A204.1 (cell line): ENCODE data around the gene TAOK3.
"Not testable (repeated sequence)": the region's sequence is repeated elsewhere in the genome, so short reads cannot be mapped to it uniquely, and the experiment has no call there.

Experiments
- FAIRE-seq: peaks from 2 replicates; lab custom pipeline; 2012; peaks lifted over from hg19 to GRCh38; lab: Jason Lieb, UNC

Gene TAOK3

DNA sequence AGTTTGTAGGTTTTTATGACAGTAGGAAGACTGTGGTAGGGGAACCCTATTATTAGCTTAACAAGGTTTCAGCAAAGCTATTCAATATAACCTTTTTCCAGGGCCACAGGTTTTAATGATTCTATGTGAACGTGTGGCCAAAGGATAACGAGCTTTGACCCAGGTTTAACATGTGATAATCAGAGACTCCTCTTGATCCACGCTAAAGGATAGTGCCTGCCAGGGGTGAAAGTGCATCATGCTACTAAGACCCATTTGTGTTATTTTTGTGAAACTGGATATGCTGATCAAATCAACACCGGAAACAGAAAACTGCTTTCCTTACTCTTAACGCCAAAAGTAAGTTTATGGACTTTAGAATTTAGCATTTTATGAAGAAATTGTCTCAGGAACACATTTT, 909 bp upstream of the TAOK3 start:
- no peak for FAIRE-seq

DNA sequence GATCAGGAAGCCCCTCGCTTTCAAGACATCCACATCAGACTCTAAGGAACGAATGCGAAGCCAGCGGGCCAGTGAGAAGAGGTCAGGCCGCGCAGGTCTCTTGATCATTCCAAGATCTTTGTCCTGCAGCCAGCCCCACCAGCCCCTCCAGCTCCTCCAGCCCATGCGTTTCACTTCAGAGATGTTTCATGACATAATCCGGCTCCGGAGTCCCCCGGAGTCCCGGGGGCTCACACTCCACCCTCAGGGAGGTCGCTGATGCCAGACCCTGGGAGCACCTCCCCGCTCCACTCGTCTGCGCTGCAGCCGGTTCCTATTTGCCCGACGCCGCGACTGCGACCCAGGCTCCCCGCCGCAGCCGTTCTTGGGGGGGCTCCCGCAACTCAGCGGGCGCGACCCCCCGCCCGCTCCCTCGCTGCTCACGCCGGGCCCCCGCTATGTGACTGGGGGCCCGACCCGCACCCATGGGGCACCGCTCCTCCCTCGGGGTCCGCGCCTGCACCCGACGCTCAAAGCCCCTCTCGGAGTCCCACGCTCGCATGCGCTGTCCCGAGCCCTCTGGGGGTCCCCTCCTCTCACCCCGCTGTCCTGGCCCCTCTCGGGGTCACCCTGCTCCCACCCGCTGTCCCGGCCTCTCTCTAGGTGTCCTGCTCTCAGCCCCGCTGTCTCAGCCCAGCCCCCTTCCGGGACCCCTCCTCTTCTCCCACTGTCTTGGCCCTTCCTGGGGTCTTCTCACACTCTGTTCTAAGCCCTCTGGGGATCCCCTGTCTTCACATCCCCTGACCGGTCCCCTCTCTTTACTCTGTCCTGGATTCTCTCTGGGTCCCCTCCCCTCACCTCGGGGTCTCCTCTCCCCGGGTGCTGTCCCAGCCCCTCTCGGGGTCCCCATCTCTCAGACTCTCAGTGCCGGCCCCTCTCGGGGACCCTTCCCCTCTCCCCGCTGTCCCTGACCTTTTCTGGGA, 1.1 kb downstream of the TAOK3 start:
- no peak for FAIRE-seq

DNA sequence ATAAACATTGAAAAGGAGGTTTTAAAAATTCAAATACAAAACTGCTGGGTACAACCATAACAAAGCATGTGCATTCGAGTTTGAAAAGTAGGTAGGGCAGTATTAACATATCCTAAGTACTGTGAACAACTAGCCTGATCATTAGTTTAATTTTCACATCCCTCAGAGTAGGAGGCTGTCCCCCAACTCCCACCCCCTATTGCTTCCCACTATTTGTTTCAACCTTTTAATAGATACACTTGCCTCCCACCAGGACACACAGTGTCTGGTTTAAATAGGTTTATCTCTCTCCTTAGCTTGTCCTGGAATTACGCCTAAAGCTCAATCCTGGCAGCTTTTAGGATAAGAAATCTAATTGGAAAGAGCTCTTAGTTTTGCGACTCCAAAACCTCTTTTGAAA, 2.1 kb downstream of the TAOK3 start:
- FAIRE-seq = no peak

DNA sequence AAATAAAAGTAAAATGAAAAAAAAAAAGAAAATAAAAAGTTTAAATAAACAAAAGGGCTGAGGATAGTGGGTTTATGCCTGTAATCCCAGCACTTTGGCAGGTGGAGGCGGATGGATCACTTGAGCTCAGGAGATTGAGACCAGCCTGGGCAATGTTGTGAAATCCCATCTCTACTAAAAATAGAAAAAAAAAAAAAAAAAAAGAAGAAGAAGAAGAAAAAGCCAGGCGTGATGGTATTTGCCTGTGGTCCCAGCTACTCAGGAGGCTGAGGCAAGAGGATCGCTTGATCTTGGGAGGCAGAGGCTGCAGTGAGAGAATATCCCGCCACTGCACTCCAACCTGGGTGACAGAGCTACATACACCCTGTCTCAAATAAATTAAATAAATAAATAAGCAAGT, 3.9 kb downstream of the TAOK3 start:
- no peak for FAIRE-seq

DNA sequence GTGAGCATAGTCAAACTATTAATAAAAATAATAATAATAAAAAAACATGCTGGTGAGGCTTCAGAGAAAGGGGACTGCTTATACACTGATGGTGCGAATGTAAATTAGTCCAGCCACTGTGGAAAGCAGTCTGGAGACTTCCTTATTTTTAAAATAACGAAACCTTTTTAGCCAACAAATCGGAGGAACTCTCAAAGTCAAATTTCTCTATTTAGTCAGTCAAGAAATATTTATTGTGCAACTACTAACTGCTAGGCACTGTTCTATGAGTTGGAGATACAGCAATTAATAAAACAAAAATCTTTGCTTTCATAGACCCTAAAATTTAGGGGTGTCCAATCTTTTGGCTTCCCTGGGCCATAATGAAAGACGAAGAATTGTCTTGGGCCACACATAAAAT, 10.8 kb downstream of the TAOK3 start:
- FAIRE-seq = no peak

DNA sequence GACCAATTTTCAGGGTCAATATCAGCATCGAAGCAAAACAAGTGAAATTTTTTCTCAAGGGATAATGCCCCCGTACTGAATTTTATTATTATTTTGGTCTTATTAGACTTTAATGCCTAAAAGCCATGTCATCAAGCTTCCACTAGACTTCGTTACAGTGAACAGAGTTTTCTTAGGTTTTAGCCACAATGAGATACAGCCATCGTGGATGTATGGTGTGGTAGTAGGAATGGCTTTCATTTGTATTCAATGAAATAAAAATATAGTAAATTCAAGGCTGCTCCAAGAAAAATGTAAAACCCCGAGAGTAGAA, 11.7 kb downstream of the TAOK3 start:
- no peak for FAIRE-seq

DNA sequence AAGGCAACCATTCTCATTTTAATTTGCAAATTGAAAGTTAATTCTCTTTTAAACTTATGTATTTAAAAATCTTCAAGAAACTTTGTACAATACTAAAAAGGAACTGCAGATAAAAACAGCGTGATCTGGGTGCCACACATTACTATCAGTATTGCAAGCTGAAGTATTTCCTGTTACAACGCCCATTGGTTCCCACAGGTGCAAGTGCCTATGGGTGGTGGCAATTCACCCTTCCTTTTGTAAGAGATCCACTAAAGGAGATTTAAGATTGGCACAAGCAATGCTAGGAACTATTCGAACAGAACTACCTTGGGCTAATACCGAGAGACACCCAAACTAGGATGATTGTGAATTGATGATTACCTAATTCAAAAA, 13.2 kb downstream of the TAOK3 start:
- FAIRE-seq = no peak

DNA sequence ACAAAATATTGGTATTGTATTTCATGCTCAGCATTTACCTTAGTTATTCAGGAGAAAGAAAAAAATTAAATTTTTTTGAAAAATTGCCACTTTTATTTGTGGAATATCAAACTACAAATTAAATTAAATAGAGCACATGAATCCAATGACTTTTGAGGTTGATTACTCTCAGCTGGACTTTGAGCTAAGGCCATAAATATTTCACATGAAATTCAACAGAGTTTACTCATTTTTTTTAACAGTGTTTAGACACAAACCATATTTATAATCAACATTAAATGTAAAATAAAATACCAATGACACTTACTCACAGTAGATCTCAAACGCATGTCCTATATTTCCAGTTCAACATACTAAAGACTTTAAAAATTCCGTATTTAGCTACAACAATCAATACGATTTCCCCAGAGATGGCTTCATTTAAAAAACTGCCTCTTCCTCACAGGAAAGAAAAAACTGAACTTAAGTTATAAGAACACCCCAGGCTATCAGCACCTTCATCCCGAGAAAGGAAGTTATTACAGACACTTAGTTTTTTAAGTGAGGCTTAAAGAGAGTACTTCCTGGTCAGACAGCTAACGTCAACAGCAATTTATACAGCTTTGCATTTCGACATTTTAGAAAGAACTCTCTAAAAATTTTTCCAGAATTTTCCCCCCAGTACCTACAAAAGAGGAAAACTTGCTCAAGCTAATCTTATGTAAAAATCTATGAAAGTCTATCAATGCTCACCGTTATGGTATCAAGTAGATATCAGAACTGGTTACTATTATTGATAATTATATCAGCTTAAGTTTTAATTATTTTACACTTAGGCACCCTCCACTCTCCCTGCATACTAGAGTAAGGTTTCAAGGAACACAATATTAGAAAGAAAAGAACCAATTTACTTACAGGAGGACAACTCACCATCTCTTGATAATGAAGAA, 13.8 kb downstream of the TAOK3 start:
- no peak for FAIRE-seq

DNA sequence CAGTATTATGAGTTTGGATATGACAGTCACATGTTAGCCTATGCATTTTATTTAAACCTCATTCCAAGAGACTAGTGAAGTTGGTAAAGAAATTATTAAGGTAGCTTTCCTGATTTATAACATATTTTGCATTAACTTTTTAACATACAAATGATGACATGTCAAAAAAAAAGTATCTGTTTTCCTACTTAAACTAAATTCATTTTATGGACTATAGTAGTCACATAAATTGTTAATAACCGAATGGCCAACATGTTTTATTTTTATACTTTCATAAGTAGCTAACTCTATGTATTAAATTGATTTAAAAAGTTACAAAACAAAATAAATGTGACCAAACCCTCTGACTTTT, 14.7 kb downstream of the TAOK3 start:
- no peak for FAIRE-seq

DNA sequence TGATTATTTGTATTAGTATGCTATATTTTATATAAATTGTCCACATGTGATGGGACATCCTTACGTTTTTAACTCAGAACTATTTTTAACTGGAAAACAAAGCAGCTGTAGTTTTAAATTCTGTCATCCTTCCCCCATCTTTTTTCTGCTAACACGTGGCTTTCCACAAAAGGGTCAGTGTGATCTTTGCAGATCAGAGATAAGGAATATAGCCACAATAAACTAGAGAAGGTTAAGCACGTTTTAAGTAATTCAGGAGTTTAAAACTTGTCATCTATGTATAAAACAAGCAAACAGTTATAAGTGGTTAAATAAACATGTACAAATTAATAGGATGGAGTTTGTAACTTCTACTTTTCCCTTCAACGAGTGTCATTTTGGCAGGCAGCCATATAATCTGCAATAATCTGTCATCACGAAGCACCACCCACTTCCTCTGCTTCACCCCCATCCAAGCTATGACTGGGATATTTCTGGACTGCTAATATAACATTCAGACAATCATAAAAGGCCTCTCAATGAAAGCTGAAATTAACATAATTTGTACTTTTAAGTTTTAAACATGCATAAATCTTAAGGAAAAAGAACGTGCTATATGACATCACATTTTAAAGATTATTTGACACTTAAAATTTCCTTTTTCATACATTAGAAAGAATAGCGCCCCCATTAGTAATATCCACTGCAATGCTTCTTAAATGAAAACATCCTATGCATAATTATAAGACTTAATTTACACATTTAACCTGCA, 15.3 kb downstream of the TAOK3 start:
- peak; percentile 58 for FAIRE-seq

DNA sequence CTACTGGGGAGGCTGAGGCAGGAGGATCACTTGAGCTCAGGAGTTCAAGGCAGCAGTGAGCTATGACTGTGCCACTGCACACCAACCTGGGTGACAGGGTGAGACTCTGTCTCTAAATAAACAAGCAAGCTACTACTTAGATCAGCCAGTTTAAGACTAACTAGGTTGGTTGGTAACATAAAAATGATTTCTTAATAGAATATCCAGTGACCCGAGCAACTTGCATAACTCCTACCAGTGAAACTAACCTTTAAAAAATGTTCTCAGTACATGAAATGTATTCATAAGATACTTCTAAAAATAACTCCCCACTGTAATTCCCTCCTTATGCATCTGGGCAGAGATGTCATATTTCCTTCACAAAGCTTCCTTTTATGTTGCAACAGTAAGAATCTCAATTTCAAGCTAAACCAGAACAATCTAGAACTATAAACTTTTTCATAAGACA, 15.9 kb downstream of the TAOK3 start:
- peak; percentile 72 for FAIRE-seq

DNA sequence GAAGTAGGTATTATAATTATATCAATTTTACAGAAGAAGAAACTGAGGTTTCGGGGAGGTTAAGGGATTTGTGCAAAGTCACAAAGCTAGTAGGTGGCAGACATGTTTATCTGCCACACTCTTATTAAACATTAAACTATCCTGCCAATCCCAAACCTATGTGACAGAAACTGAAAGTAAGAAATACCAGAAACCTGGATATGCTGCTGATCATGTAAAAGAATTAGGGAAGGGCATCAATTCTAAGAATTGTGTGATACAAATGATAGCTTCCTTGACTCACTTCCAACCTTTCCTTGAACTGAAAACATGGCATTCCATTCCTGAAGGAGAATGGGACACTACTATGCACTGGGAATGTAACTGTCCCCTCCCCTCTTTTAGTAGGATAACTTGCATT, 16.9 kb downstream of the TAOK3 start:
- FAIRE-seq = no peak

DNA sequence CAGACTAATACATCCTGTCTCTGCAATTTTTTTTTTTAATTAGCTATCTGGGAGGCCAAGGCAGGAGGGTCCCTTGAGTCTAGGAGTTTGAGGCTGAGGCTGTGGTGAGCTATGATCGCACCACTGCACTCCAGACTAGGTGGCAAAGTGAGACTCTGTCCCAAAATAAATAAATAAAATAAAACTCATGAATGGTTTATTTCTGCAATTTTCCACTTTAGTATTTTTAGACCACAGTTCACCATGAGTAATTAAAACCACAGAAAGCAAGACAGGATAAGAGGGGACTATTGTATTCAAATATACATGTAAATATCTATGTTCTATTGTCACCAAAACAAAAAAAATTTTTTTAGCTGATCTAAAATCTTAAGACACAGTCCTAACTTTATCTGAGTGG, 17.8 kb downstream of the TAOK3 start:
- FAIRE-seq = no peak

DNA sequence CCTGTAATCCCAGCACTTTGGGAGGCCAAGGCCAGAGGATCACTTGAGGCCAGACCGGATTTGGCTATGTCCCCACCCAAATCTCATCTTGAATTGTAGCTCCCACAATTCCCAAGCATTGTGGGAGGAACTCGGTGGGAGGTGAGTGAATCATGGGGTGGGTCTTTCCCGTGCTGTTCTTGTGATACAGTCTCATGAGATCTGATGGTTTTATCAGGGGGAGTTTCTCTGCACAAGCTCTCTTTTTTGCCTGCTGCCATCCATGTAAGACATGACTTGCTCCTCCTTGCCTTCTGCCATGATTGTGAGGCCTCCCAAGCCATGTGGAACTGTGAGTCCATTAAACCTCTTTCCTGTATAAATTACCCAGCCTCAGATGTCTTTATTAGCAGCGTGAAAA, 18.2 kb downstream of the TAOK3 start:
- not testable (repeated sequence) for FAIRE-seq

DNA sequence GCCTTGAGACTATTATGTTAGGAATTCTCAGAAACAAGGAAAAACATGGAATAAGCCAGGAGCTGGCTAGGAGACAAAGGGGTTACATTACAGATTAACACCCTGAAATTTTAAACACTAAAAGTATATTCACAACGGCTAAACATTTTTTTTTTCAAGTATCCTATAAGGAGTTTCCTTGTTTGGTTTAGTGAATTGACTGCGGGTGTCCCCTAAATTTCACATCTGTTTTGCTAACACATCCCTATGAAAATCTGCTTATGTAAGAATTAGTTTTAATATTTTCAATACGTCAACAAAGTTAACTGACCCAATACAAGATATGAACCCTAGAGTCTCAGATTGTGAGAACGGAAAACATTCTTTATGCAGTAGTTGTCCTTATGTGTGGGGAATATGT, 19.0 kb downstream of the TAOK3 start:
- FAIRE-seq = no peak

DNA sequence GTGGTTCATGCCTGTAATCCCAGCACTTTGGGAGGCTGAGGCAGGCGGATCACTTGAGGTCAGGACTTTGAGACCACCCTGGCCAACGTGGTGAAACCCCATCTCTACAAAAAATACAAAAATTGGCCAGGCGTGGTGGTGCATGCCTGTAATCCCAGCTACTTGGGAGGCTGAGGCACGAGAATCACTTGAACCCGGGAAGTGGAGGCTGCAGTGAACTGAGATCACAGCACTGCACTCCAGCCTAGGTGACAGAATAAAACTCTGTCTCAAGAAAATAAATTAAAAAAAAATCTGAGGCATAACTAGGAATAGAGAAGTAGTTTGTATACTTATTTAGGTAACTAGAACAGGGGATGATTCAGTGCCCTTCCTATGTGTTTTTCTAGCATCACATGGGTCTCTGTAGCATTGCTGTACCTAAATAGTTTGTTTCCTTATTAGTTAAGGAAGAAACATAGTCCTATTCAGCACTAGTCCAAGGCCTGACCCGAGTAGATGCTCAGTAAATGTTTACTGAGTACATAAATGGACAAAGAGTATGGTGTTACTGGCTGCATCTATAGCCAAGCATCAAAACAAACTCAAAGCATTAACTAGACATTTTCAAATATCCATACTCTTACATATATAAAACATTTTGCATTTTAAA, 21.7 kb downstream of the TAOK3 start:
- FAIRE-seq = no peak

DNA sequence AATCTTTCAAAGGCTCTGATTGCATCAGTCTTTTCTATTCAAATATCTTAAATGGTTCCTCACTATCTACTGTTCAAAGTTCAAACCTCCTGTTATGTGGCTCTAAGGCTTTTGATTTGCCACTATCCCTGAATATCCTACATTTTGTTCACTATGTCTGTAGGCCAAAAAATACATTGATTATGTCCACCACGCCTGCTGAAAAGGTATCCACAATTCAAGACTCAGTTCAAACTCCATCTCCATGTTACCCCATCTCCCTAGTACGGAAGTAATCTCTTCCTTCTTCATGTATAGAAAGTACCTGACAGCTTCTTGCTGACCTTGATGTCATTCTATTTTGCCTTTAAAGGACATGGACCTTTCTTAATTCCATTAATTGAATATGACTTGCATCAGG, 24.8 kb downstream of the TAOK3 start:
- no peak for FAIRE-seq

DNA sequence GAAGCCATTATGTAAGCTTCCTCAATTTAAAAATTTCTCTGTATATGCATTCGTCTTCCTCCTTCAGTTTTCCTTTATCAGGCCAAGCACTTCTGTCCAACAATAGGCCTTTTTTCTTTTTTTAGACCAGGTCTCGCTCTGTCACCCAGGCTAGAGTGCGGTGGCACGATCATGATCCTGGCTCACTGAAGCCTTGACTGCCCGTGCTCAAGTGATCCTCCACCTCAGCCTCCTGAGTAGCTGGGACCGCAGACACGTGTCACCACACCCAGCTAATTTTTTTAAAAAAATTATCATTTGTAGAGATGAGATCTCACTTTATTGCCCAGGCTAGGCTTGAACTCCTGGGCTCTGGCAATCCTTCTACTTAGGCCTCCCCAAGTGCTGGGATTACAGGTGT, 25.8 kb downstream of the TAOK3 start:
- no peak for FAIRE-seq

DNA sequence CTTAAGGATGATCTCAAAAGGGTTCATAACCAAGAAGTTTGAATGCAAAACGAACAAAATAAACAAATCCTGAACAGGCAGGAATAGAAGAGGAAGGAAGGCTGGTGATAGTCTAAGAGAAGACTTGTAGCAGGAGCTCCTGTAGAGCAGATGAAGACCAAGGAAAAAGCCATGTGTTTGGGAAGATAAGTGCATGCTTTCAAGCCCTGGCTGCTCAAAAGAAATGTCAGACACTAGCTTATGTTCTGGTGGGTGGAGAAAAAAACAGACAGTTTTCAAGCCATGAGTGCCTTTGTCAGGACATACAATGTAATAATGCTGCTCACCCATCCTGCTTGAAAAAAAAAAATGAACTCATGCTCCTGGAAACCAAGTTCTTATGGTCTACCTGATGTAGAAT, 27.4 kb downstream of the TAOK3 start:
- no peak for FAIRE-seq

DNA sequence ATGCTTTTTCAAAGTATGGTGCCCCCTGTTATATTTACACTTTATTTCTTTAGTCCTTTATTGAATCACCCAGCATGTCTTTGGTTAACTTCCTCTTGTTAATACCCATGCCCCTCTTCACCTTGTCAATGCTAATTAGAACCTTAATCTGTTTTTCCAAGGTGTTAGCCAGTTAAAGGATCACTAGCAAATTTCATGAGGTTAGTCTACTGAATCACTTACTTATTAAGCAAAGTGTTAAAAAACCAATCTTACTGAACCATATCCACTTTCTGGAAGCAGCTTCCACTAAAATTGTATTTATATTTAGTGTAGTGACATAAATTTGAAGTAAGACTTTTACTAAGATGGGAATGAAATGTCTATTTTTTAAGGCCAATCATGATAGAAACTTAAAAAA, 27.9 kb downstream of the TAOK3 start:
- no peak for FAIRE-seq

DNA sequence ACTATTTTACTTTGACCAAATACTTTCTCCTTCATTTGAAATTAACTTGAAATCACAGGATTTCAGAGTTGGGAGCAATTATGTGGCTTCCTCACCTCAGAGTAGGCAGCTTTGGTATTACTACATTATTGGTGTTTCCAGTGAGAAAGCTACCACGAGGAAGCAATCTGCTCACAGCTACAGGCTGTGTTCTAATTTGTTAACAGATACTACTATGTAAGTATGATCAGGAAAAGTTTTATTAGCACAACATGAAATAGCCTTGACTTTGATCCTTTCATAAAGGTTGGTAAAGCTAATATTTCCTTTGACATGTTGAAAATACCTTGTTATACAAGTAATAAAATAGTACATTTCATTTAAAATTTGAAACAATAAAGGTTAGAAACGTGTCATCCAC, 30.6 kb downstream of the TAOK3 start:
- no peak for FAIRE-seq

DNA sequence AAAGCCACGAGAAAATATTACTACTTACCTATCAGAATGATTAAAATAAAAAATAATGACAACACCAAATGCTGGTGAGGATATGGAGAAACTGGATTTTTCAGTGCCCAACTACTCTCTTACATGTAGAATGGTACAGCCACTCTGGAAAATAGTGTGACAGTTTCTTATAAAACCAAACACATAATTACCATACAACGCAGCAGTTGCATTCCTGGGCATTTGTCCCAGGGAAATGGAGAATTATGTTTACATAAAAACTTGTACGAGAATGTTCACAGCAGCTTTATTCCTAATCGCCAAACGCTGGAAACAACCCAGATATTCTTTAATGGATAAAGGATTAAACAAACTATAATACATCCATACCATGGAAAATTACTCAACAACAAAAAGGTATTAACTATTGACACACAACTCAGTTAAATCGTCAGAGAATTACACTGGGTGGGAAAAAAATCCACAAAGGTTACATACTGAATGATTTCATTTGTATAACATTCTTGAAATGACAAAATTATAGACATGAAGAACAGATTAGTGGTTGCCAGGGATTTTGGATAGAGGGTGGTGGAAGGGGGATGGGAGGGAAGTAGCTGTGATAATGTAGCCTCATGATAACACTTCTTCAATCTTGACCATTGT, 35.4 kb downstream of the TAOK3 start:
- FAIRE-seq = no peak
